HG03045 (cell line): ENCODE measurements around the gene KCNC4.

Experiments used
- ATAC-seq: cut with Tn5 transposase; IDR thresholded peaks from one replicate; pipeline ENCODE4 v1.9.1; 2021; ENCODE audit warnings: mild to moderate bottlenecking, moderate library complexity; ENCODE audit not compliant: unreplicated experiment

KCNC4 gene

DNA sequence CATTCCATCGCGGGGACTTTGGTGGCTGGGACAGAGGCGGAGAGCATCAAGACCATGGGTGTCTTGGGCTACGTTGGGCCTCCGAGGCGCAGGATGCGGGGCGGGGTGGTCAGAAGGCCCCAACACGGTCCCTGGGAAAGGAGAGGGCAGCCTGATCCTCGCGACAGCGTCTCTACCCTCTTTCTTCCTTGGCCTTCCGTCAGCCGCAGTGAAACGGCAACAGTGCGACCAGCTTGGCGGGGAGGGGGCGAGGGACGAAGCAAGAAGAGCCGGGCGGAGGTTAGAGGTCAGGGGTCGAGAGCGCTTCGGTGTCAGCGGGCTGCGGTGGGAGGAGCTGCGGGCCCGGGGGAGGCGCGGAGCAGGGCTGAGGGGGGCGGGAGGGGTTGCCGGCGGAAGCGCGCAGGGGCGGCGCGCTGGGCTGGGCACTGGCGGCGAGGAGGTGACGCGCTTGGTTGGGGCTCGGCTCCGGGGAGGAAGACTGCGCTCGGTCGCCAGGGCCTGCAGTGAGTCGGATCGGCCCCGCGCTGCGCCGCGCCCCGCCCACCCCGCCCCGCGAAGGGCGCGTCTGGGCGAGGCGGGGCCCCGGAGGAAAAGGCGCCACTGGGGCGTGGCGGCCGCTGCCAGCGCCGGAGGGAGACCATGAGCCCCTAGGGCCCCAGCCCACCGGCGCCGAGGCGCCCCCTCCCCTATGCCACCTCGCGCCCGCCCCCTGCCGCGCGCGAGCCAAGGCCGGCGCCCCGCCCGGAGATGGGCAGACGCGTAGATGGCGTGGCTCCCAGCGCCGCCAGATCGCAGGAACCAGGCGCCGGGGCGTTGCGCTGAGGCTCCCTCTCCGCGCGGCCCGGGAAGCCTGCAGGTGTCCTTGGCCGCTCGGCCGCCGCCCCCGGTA, at the start of gene KCNC4:
KCNC4 (plus strand) TSS at position 600 of the 889 bp plus-strand sequence. CDS start 1,186 bp downstream, outside the sequence.
- peak; percentile 82 for ATAC-seq

- ATAC-seq = no peak
Measured at GRCh38 chr1:110160538-110161100, 49.5 kb upstream of the KCNC4 start.

- no peak for ATAC-seq
Measured at GRCh38 chr1:110161165-110161564, 48.9 kb upstream of the KCNC4 start.

- ATAC-seq = no peak
Measured at GRCh38 chr1:110161849-110162248, 48.3 kb upstream of the KCNC4 start.

DNA sequence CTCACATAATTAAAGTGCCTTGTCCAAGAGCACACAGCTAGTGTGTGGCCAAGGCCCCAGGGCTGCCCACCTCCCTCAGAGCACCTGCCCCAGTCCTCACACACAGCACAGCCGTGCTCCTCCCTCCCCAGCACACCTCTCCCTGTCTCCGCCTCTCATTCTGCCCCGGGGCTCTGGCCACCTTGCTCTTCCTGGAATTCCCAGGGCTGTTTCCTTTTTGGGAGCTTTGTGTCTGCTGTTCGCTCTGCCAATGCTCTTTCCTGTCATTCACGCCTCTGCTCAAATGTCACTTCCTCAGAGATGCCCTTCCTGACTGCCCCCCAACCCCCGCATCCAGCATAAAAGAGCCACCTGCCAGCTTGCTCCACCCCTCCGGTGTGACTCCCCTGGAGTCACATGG, 46.5 kb upstream of the KCNC4 start:
- no peak for ATAC-seq

- ATAC-seq = no peak
Measured at GRCh38 chr1:110164725-110165350, 45.3 kb upstream of the KCNC4 start.

DNA sequence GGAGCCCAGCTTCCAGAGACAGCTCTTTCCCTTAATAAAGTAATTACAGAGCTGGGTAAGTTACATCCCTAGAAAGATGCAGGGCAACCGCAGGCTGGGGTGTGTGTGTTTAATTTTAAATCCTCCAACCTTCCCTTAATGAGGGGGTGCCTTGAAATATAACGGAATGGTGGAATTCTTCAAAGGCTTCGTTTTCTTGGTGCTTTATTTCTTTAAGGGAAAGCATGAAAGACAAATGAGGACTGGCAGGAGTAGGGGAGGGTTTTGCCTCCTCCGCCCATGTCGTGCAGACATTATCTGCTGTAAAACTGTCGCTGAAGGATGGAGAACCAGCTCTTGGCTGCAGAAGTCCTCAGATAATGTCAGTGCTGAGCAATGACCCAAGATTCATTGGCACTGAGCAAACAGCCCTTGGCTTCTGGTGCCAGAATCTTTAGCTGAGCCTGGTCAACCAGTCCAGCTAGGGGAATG, 44.3 kb upstream of the KCNC4 start:
- ATAC-seq = no peak

DNA sequence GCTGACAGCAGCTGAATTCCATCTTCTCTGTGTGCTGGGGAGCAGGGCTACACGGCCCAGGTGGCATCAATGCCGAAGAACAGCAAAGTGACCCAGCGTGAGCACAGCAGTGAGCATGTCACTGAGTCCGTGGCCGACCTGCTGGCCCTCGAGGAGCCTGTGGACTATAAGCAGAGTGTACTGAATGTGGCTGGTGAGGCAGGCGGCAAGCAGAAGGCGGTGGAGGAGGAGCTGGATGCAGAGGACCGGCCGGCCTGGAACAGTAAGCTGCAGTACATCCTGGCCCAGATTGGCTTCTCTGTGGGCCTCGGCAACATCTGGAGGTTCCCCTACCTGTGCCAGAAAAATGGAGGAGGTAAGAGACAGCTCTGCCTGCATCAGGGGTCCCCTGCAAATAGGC, 43.3 kb upstream of the KCNC4 start:
- ATAC-seq = no peak

- ATAC-seq = no peak
Measured at GRCh38 chr1:110170766-110171733, 39.1 kb upstream of the KCNC4 start.

- ATAC-seq = no peak
Measured at GRCh38 chr1:110172001-110172400, 38.1 kb upstream of the KCNC4 start.

- ATAC-seq = no peak
Measured at GRCh38 chr1:110173466-110174105, 36.5 kb upstream of the KCNC4 start.

DNA sequence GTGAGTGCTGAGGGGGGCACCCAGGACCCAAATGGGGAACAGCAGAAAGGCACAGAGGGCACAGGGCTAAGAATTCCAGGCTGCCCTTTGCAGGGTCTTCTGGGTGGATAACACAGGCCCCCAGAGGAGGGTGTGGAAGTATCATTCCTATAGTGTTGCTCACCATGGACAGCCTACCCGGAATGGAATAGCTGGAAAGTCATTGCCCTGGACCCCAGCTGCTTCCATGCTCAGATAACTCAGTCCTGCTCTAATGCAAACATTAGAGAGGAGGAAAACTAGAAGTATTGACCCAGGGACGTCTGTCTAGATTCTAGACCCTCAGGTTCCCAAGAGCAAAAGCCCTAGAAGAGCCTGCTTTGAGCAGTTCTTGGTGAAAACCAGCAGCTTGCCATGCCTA, 35.2 kb upstream of the KCNC4 start:
- no peak for ATAC-seq

DNA sequence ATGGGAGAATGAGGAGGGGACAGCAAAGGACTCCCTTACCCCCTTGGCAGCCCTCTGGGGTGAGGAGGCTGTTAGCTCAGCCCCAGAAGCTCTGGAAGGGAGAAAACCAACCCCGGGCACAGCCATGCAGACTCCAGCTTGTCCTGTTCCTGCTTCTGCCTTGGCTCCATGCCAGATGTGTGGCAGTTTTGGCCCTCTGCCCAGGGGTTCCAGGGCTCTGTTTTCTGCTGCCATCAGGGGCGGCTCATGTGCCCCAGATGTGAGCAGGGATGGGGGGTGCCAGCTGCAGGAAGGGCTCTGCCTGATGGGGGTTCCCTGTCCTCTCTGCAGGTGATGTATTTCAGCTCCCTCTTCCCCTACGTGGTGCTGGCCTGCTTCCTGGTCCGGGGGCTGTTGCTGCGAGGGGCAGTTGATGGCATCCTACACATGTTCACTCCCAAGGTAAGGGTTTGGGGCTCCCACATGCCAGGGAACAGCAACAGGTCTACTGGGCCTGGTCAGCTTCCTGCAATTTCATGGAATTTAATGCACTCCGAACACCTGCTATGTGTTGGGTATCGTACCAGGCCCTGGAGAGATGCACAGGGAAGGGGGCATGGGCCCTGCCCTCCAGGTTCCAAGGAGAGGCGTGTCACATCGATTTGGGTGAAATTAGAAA, 33.7 kb upstream of the KCNC4 start:
- ATAC-seq = no peak

DNA sequence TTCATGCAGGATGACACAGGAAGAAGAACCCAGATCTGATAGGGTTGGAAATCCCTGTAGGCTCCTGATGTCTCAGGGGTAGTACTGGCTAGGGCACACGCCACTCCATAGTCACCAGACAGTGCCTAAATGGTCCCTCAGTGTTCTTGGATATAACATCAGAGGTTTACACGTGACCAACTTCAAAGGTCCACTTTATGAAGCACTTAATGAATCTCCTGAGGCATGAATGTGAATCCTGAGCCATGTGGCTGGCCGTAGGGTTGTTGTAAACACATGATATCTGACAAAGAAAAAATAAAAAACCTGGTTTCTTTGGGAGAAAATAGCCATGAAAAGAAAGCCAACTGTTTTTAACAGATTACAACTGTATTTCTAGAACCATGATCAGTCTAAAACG, 32.3 kb upstream of the KCNC4 start:
- ATAC-seq = no peak

GRCh38 chr1:110183642-110184167, 26.4 kb upstream of the KCNC4 start:
- no peak for ATAC-seq

DNA sequence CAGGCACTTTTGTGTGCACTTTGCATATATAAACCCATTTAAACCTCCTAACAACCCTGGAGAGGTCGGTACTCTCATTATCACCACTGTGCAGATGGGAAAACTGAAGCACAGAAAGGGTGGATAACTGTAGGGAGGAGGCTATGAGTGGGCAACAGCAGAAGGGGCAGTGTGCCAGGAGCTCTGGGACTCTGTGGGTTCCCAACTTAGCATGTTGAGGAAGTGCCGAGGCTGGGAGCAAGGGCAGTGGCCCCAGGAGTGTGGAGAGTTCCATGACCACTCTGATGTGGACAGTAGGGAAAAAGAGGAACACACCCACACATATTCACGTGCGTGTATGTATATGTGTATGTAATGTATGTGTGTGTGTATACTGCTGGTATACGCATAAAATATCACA, 25.7 kb upstream of the KCNC4 start:
- no peak for ATAC-seq

DNA sequence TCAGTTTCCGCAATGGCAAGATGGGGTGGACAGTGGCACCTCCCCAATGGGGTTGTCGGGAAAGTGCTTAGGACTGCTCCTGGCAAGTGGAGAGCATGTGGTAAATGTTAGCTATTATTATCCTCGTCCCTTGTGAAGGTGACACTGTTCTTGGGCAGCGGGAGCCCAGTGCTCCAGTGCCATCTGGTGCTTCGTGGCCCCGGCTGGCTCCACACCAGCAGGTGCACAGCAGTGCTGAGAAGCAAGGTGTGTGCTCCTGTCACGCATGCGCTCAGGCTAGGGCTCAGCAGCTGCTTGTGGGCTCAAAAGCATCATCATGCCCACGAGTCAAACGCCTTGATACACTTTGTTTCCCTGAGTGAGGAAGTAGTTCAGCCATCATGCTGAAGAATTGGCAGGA, 24.9 kb upstream of the KCNC4 start:
- ATAC-seq = no peak

DNA sequence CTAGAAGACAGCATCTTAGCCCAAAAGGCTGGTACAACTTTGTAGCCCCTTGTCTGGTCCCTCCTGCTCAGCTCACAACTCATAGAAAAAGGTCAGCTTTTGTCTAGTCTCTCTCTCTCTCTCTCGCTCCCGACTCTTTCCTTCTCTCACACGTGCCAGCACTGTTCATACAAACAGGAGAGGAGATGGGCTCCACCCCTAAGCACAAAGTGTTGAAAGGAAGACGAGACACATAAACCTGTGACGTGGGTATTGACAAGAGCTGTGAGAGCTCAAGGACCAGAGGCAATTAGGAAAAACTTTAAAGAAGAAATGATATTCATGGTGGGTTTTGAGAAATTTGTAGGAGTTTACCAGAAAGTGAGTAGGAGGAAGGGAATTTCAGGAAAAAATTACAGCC, 23.6 kb upstream of the KCNC4 start:
- ATAC-seq = no peak

GRCh38 chr1:110187139-110187890, 22.8 kb upstream of the KCNC4 start:
- ATAC-seq = no peak
